ENCODE measurements around the gene CDKN2D. TPM values are rescaled to one million over a fixed set of nuclear protein-coding genes. Genes with fewer than 3 reads are reported as not detected.

CDKN2D gene
- total and polyA plus RNA-seq, 2 of the 8 experiments (the other 6 are each of a cell fraction or from before 2014, with no cell fraction given), result 3.0 to 4.0 TPM

DNA sequence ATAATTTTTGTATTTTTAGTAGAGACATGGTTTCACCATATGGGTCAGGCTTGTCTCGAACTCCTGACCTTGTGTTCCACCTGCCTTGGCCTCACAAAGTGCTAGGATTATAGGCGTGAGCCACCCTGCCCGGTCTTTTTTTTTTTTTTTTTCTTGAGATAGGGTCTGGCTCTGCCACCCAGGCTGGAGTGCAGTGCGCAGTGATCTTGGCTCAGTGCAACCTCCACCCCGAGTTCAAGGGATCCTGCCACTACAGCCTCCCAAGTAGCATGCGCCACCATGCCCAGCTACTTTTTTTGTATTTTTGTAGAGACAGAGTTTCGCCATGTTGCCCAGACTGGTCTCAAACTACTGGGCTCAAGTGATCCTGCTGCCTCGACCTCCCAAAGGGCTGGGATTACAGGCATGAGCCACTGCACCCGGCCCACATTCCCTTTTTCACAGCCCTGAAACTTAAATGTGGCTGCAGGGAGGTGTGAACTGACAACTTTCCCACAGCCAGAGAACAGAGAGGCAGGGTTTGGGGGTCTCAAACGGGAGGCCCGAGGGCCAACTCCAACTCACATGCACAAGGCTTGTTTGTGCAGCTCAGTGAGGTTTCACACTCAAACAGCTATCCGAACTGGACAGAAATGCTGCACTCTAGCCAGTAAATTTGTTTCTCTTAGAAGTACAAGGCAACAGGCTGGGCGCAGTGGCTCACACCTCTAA is 47.2 kb downstream of the CDKN2D start:
- Histone ChIP-seq H2BK120ac (replicated peaks; ENCODE audit: low read depth, low read length) (no peak overlapping the region), H2AFZ (ENCODE audit: low read length) (no peak overlapping the region), H3K4me3 (ENCODE audit: extremely low read depth in 1 of 4, insufficient read depth in 2 of 4, low read depth in 3 of 4, low read length in 4 of 4) (no peak overlapping the region), H3K27ac (ENCODE audit: low read depth, low read length) (no peak overlapping the region), H3K4ac (replicated peaks; ENCODE audit: insufficient read length, low read depth, low read length) (no peak overlapping the region), H2AK5ac (ENCODE audit: low read depth, low read length) (no peak overlapping the region), H2BK5ac (ENCODE audit: low read depth, low read length) (no peak overlapping the region), H3K27me3 (replicated peaks in 1 of 4; ENCODE audit: control insufficient read depth in 3 of 4, extremely low read depth in 1 of 4, insufficient read depth in 3 of 4, low read length in 3 of 4) (peaks cover 11 to 29% (median 26%) of the 10 kb centered on the region in 4 experiments; a peak in 6 of 7 replicates), H4K91ac (replicated peaks; ENCODE audit: insufficient read length, low read length) (no peak overlapping the region), H2BK20ac (ENCODE audit: low read length) (no peak overlapping the region), H3K23me2 (ENCODE audit: low read depth, low read length) (peaks cover 16% of the 10 kb centered on the region; the same call in 1 of the 2 replicates), H4K5ac (ENCODE audit: insufficient read length, low read depth, low read length) (no peak overlapping the region), H3K36me3 (ENCODE audit: control insufficient read depth in 2 of 4, insufficient read depth in 4 of 4, low read length in 3 of 4) (no peaks in the 10 kb centered on the region), H4K8ac (ENCODE audit: extremely low read depth, insufficient read depth, low read length) (no peak overlapping the region), H2BK12ac (ENCODE audit: low read depth, low read length) (no peak overlapping the region), H3K79me2 (ENCODE audit: control insufficient read depth in 1 of 2, insufficient read depth in 2 of 2, low read length in 2 of 2) (no peaks in the 10 kb centered on the region), H3K9ac (replicated peaks in 1 of 4; ENCODE audit: extremely low read depth in 1 of 4, low read depth in 3 of 4, low read length in 3 of 4) (no peak overlapping the region; a peak in 2 of 7 replicates), H3K4me2 (ENCODE audit: insufficient read depth in 1 of 2, low read depth in 2 of 2, low read length in 2 of 2) (no peak overlapping the region), H3K4me1 (replicated peaks in 1 of 4; ENCODE audit: control insufficient read depth in 3 of 4, insufficient read depth in 4 of 4, low read length in 3 of 4) (peaks cover 0 to 18% (median 7%) of the 10 kb centered on the region in 4 experiments; a peak in 5 of 7 replicates), H2BK15ac (ENCODE audit: low read length) (no peak overlapping the region), H3K9me3 (ENCODE audit: insufficient read depth in 2 of 2, low read depth in 1 of 2, low read length in 1 of 2) (no peaks in the 10 kb centered on the region), H4K20me1 (replicated peaks in 1 of 2; ENCODE audit: control insufficient read depth in 1 of 2, insufficient read depth in 2 of 2, low read length in 2 of 2) (peaks cover 0 to 1% of the 10 kb centered on the region in 2 experiments), H3K14ac (ENCODE audit: insufficient read length) (no peak overlapping the region), H3K79me1 (ENCODE audit: low read depth, low read length) (no peaks in the 10 kb centered on the region), H3K18ac (ENCODE audit: extremely low read depth, low read length) (no peak overlapping the region), H3K23ac (ENCODE audit: insufficient read length) (no peak overlapping the region), H3K56ac (replicated peaks; ENCODE audit: insufficient read length, low read depth, low read length) (no peak overlapping the region)
- CTCF ChIA-PET (ENCODE audit: partially characterized antibody), result interaction anchor here (0.6 to 3.2 kb wide), 10 partner anchors 9 to 330 kb away, joined by 3 to 9 read pairs (median 4); no protein-coding TSS in a partner anchor
- DNase-seq (ENCODE audit: low read depth in 1 of 2, low spot score in 2 of 2), result no peak
- POLR2A ChIA-PET (ENCODE audit: partially characterized antibody), result interaction anchor here (0.6 to 1.5 kb wide), 3 partner anchors 10 to 931 kb away, joined by 3 to 5 read pairs (median 4); no protein-coding TSS in a partner anchor
- 88% methylated on average over 13 of the region's 13 CpGs; no CpG with 5 or more reads in 1 of the 2 experiments for WGBS, 2 experiments (ENCODE audit: extremely low coverage in 1 of 2, insufficient coverage in 1 of 2, insufficient read length in 1 of 2, insufficient replicate concordance in 2 of 2, low coverage in 1 of 2, low lambda C conversion rate in 2 of 2, missing lambda C conversion rate in 1 of 2)
- FAIRE-seq, result no peak
- no peak for TF ChIP-seq POLR2AphosphoS5 (IDR thresholded peaks at IDR 0.05; ENCODE audit: low read depth, low read length)
- TF ChIP-seq POLR2A (IDR thresholded peaks at IDR 0.05; ENCODE audit: control extremely low read depth in 1 of 2, low read depth in 2 of 2, low read length in 2 of 2), result no peak
- no peak for TF ChIP-seq POU5F1 (IDR thresholded peaks at IDR 0.05; ENCODE audit: low read depth, low read length)
- no peak for TF ChIP-seq BRCA1 (IDR thresholded peaks at IDR 0.05; ENCODE audit: low read depth, low read length)
- no peak for TF ChIP-seq SIRT6 (IDR thresholded peaks at IDR 0.05; ENCODE audit: low read length)
- TF ChIP-seq RFX5 (IDR thresholded peaks at IDR 0.05; ENCODE audit: borderline replicate concordance, low read depth, low read length), result no peak
- TF ChIP-seq, protein P1, sequence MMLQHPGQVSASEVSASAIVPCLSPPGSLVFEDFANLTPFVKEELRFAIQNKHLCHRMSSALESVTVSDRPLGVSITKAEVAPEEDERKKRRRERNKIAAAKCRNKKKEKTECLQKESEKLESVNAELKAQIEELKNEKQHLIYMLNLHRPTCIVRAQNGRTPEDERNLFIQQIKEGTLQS (IDR thresholded peaks at IDR 0.05; ENCODE audit: insufficient read depth, low read depth, low read length), result no peak
- TF ChIP-seq, protein P2, sequence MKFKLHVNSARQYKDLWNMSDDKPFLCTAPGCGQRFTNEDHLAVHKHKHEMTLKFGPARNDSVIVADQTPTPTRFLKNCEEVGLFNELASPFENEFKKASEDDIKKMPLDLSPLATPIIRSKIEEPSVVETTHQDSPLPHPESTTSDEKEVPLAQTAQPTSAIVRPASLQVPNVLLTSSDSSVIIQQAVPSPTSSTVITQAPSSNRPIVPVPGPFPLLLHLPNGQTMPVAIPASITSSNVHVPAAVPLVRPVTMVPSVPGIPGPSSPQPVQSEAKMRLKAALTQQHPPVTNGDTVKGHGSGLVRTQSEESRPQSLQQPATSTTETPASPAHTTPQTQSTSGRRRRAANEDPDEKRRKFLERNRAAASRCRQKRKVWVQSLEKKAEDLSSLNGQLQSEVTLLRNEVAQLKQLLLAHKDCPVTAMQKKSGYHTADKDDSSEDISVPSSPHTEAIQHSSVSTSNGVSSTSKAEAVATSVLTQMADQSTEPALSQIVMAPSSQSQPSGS (IDR thresholded peaks at IDR 0.05; ENCODE audit: low read length), result no peak
- no peak for TF ChIP-seq JUN (IDR thresholded peaks at IDR 0.05; ENCODE audit: low read depth, low read length)
- TF ChIP-seq GTF2F1 (IDR thresholded peaks at IDR 0.05; ENCODE audit: borderline replicate concordance, low read depth, low read length), result no peak
- no peak for TF ChIP-seq RXRA (IDR thresholded peaks at IDR 0.05; ENCODE audit: insufficient read depth, low read depth, low read length)

Data from H1 (cell line).